Measurements from ENCODE around the gene CRYL1.

DNA sequence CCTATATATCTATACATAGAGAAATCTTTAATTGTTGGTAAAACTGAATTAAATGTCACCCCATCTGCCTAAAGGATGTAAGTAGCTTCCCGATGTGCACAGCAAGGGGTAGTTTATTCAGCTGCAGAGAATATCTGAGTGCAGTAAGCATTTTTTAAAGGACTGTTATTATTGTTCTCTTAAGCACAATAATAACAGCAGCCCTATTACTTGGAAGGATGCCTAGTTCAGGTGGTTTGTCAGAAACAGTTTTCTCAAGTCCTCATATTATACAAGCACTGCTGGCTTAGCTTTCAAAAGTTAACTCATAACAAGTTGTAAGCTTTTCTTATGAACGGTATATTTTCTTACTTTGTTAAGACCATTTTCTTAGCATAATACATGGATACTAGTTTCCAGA lies 142.6 kb downstream of the CRYL1 start:
- TF ChIP-seq POLR2A (IDR thresholded peaks at IDR 0.05) = no peak
- TF ChIP-seq, protein P1, sequence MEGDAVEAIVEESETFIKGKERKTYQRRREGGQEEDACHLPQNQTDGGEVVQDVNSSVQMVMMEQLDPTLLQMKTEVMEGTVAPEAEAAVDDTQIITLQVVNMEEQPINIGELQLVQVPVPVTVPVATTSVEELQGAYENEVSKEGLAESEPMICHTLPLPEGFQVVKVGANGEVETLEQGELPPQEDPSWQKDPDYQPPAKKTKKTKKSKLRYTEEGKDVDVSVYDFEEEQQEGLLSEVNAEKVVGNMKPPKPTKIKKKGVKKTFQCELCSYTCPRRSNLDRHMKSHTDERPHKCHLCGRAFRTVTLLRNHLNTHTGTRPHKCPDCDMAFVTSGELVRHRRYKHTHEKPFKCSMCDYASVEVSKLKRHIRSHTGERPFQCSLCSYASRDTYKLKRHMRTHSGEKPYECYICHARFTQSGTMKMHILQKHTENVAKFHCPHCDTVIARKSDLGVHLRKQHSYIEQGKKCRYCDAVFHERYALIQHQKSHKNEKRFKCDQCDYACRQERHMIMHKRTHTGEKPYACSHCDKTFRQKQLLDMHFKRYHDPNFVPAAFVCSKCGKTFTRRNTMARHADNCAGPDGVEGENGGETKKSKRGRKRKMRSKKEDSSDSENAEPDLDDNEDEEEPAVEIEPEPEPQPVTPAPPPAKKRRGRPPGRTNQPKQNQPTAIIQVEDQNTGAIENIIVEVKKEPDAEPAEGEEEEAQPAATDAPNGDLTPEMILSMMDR (IDR thresholded peaks at IDR 0.05) = no peak

Measured in breast epithelium (tissue), 3 donors.